GM12878 (cell line): Measurements from ENCODE around the gene GLRX5. TPM values are rescaled to one million over a fixed set of nuclear protein-coding genes. Genes with fewer than 3 reads are reported as not detected.

ENCODE experiments used
- ATAC-seq: fragments of 200-7000 bp; cut with Tn5 transposase; 3 replicates; pipeline ENCODE4 v1.9.1; 2020; ENCODE audit warnings: mild to moderate bottlenecking, moderate library complexity
- BruUV-seq: library from RNA; stranded (reverse); fragments of 400-500 nt; replicated peaks from 2 replicates; lab custom pipeline; 2021; lab: Mats Ljungman, UMichigan
- CTCF ChIA-PET: fragments of 300-600 bp; sonication (Branson Sonifier 250); formaldehyde crosslinking; extraction: SDS; loops from one replicate; lab custom pipeline; 2021; ENCODE audit warnings: inconsistent platforms; lab: Yijun Ruan, JAX
- POLR2A ChIA-PET: fragments of 350-600 bp; formaldehyde crosslinking; extraction: SDS; loops from one replicate; lab custom pipeline; 2021; ENCODE audit warnings: inconsistent platforms; lab: Charles Lee
- RAD21 ChIA-PET: fragments of 300-600 bp; sonication (Branson Sonifier 250); formaldehyde crosslinking; loops from one replicate; lab custom pipeline; 2023; ENCODE audit warnings: antibody characterized with exemption; ENCODE audit not compliant: unreplicated experiment; lab: Charles Lee
- SMC1A ChIA-PET: fragments of 300-600 bp; sonication (Branson Sonifier 250); formaldehyde crosslinking; loops from one replicate; lab custom pipeline; 2023; ENCODE audit not compliant: unreplicated experiment, uncharacterized antibody; lab: Charles Lee
- DNase-seq: peaks from one replicate; pipeline ENCODE4 v3.0.0-alpha.2; 2011; ENCODE audit warnings: low read depth, low spot score
- FAIRE-seq: peaks from 3 replicates; lab custom pipeline; 2011; peaks lifted over from hg19 to GRCh38; lab: Jason Lieb, UNC
- H2AFZ ChIP-seq: 2 replicates; pipeline ENCODE4 v1.6.0; 2011; ENCODE audit warnings: low read depth, low read length, control low read depth; ENCODE audit not compliant: control insufficient read depth
- H3K27ac ChIP-seq: 2 replicates; pipeline ENCODE4 v1.5.1; 2011; ENCODE audit warnings: control low read depth; ENCODE audit not compliant: control insufficient read depth, insufficient read depth
- H3K27me3 ChIP-seq, 2 experiments: replicated peaks in 1 of 2; 2 replicates each; pipeline versions ENCODE4 v1.6.0 to v1.6.1; 2011; ENCODE audit warnings: low read length in 1 of 2; ENCODE audit not compliant: control insufficient read depth in 2 of 2, insufficient read depth in 2 of 2
- H3K36me3 ChIP-seq, 2 experiments: 2 replicates each; pipeline ENCODE4 v1.5.1; 2011; ENCODE audit warnings: low read length in 1 of 2; ENCODE audit not compliant: control insufficient read depth in 2 of 2, insufficient read depth in 2 of 2
- H3K4me1 ChIP-seq: 2 replicates; pipeline ENCODE4 v1.6.1; 2011; ENCODE audit warnings: mild to moderate bottlenecking, low read length, moderate library complexity, mixed read lengths; ENCODE audit not compliant: control insufficient read depth, insufficient read depth
- H3K4me2 ChIP-seq: 2 replicates; pipeline ENCODE4 v1.6.0; 2011; ENCODE audit warnings: control low read depth; ENCODE audit not compliant: control insufficient read depth, insufficient read depth
- H3K4me3 ChIP-seq: fragments of 200-600 bp; sonication (generic); 2 replicates; pipeline ENCODE4 v1.5.1; 2016
- H3K79me2 ChIP-seq: 2 replicates; pipeline ENCODE4 v1.6.0; 2011; ENCODE audit warnings: low read length; ENCODE audit not compliant: control insufficient read depth, insufficient read depth
- H3K9ac ChIP-seq: 2 replicates; pipeline ENCODE4 v1.8.0; 2011; ENCODE audit warnings: low read length, control low read depth, mixed read lengths; ENCODE audit not compliant: control insufficient read depth, insufficient read depth
- H3K9me3 ChIP-seq: replicated peaks from 3 replicates; pipeline ENCODE4 v1.5.1; 2011; ENCODE audit warnings: mild to moderate bottlenecking, low read length; ENCODE audit not compliant: control insufficient read depth, insufficient read depth
- H4K20me1 ChIP-seq: 2 replicates; pipeline ENCODE4 v1.6.0; 2011; ENCODE audit not compliant: control insufficient read depth, insufficient read depth
- ATF7 ChIP-seq: fragments of 450-650 bp; IDR thresholded peaks from 2 replicates; pipeline ENCODE4 v1.6.1; 2016; ENCODE audit warnings: low read depth, mild to moderate bottlenecking
- CUX1 ChIP-seq: IDR thresholded peaks from 2 replicates; pipeline ENCODE4 v1.6.1; 2012; ENCODE audit warnings: improper control_type of control experiment, low read depth, low read length; ENCODE audit not compliant: insufficient replicate concordance
- E2F4 ChIP-seq: IDR thresholded peaks from 2 replicates; pipeline ENCODE4 v1.6.1; 2012; ENCODE audit warnings: low read depth, low read length, improper control_type of control experiment
- FOXK2 ChIP-seq: fragments of 450-650 bp; IDR thresholded peaks from 2 replicates; pipeline ENCODE4 v1.6.1; 2017; ENCODE audit warnings: mild to moderate bottlenecking, moderate library complexity
- HDAC2 ChIP-seq: fragments of 200-600 bp; sonication (generic); IDR thresholded peaks from 2 replicates; pipeline ENCODE4 v1.6.1; 2017
- MYC ChIP-seq: IDR thresholded peaks from 2 replicates; pipeline ENCODE4 v1.6.1; 2011; ENCODE audit warnings: mild to moderate bottlenecking, low read length, moderate library complexity, inconsistent platforms; ENCODE audit not compliant: insufficient read depth, insufficient replicate concordance, insufficient read length, severe bottlenecking
- NRF1 ChIP-seq: conservative IDR thresholded peaks from 2 replicates; pipeline ENCODE4 v1.6.1; 2011; ENCODE audit warnings: mild to moderate bottlenecking, low read depth, low read length, improper control_type of control experiment
- POLR2A ChIP-seq: IDR thresholded peaks from 2 replicates; pipeline ENCODE4 v1.6.1; 2011; ENCODE audit warnings: low read depth, mild to moderate bottlenecking, low read length
- SMC3 ChIP-seq: IDR thresholded peaks from 2 replicates; pipeline ENCODE4 v1.6.1; 2011; ENCODE audit warnings: low read length, improper control_type of control experiment, borderline replicate concordance
- TCF7 ChIP-seq: IDR thresholded peaks from 2 replicates; pipeline ENCODE4 v1.6.1; 2014; ENCODE audit warnings: antibody characterized with exemption, borderline replicate concordance
- ZBTB4 ChIP-seq: fragments of 450-650 bp; formaldehyde crosslinking; IDR thresholded peaks from 2 replicates; pipeline ENCODE4 v1.4.0; 2022; ENCODE audit warnings: mild to moderate bottlenecking, moderate library complexity
- WGBS: methylation state at CpG from one replicate; pipeline ENCODE4 v1.1.6; 2016; ENCODE audit warnings: low lambda C conversion rate; ENCODE audit not compliant: insufficient replicate concordance, insufficient coverage; ENCODE audit errors: missing lambda C conversion rate; 5-methylcytosine and 5-hydroxymethylcytosine counted together
- in situ Hi-C: fragments of 300-500 bp; cut with MboI; formaldehyde crosslinking; loops from 9 replicates; pipeline ENCODE4 v1.14.3; 2018; ENCODE audit warnings: mixed read lengths
- intact Hi-C: fragments of 100-400 bp; cut with micrococcal nuclease; formaldehyde crosslinking; loops from one replicate; pipeline ENCODE4 v1.14.2; 2022; ENCODE audit not compliant: unreplicated experiment
- polyA plus RNA-seq, 11 experiments: library from polyadenylated mRNA; depleted of rRNA in 4 of 11; unstranded in 6 of 11; stranded (reverse) in 5 of 11; fragments of >200 nt; fragmentation: Nextera tagmentation in 4 of 11; fragmentation: Illumina TruSeq in 1 of 11; extraction: Ambion mirVana in 4 of 11; extraction: Trizol in 1 of 11; gene quantifications; 1 replicate in 1 of 11; 2 replicates in 10 of 11; pipeline versions ENCODE4 v1.2.1 to v1.2.3, GENCODE V29; 2011 to 2016; ENCODE audit warnings: inconsistent platforms in 2 of 11, missing spikeins in 2 of 11, low read depth in 1 of 11
- total RNA-seq, 4 experiments: library from RNA; depleted of rRNA in 3 of 4; stranded (reverse); fragments of >200 nt in 3 of 4; fragmentation: Illumina TruSeq in 1 of 4; extraction: Trizol in 1 of 4; gene quantifications; 2 replicates each; pipeline versions ENCODE4 v1.2.1 to v1.2.3, GENCODE V29; 2013 to 2021
- TF ChIP-seq, protein P1 (sequence below): fragments of 450-650 bp; IDR thresholded peaks from 2 replicates; pipeline ENCODE4 v1.6.1; 2017; ENCODE audit warnings: mild to moderate bottlenecking, low read depth, inconsistent platforms; ENCODE audit not compliant: poor library complexity, severe bottlenecking

Gene GLRX5
- total and polyA plus RNA-seq, 10 of the 15 experiments (the other 5 are each of a cell fraction or from before 2014, with no cell fraction given): 12.8 to 139 (median 55.4) TPM

DNA sequence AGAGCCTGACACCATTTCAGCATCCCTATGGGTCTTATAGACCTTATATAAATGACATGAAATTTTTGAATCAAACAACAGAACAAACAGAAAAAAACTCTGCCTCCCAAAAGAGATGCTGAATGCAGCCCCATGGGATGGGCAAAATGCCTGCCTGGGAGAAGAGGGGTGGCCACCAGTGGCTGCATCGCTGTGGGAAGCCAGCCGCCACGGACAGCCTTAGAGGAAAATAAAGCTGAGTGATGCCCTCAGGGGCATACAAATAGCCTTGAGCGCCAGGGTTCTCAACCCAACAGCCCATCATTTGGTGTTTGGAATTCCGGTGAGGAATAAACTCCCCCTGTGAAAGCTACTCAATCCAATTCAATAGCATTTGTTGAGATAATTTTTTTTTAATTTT is 41.3 kb upstream of the GLRX5 start:
- Histone ChIP-seq H3K4me2 (no peak overlapping the region), H3K4me1 (peaks cover 52% of the 10 kb centered on the region), H3K36me3 (peaks cover 0 to 3% of the 10 kb centered on the region in 2 experiments; a peak in 2 of 4 replicates), H3K9ac (no peak overlapping the region), H3K27ac (no peak overlapping the region), H3K79me2 (peaks cover 83% of the 10 kb centered on the region), H3K9me3 (no peaks in the 10 kb centered on the region; the same call in 1 of the 3 replicates), H3K27me3 (no peaks in the 10 kb centered on the region), H4K20me1 (no peaks in the 10 kb centered on the region), H2AFZ (no peak overlapping the region), H3K4me3 (no peak overlapping the region)
- no TSS peak for BruUV-seq
- POLR2A ChIA-PET: interaction anchor here (0.5 to 17.4 kb wide), 8 partner anchors 9 to 82 kb away, joined by 3 to 276 read pairs (median 4); partner anchors contain the start of gene SYNE3
- 98% methylated on average over 5 of the region's 5 CpGs for WGBS
- CTCF ChIA-PET: interaction anchor here (0.8 to 6.0 kb wide), 7 partner anchors 8 to 51 kb away, joined by 3 to 36 read pairs (median 5); partner anchors contain the start of gene SYNE3
- RAD21 ChIA-PET: interaction anchor here (0.8 to 6.5 kb wide), 5 partner anchors 9 to 30 kb away, joined by 3 to 49 read pairs (median 4); partner anchors contain the start of gene SYNE3
- intact Hi-C loops: no loop called here
- DNase-seq: no peak
- FAIRE-seq: no peak
- ATAC-seq: no peak
- SMC1A ChIA-PET: interaction anchor here (0.6 to 8.8 kb wide), 12 partner anchors 10 to 67 kb away, joined by 3 to 69 read pairs (median 4); partner anchors contain the start of gene SYNE3
- in situ Hi-C loops: no loop called here
- TF ChIP-seq ATF7 (no peak), FOXK2 (no peak), POLR2A (no peak), CUX1 (no peak), SMC3 (no peak), E2F4 (no peak), NRF1 (no peak), ZBTB4 (CRISPR knock-in tag) (no peak), HDAC2 (no peak), TCF7 (no peak), MYC (no peak)
- TF ChIP-seq, protein P1, sequence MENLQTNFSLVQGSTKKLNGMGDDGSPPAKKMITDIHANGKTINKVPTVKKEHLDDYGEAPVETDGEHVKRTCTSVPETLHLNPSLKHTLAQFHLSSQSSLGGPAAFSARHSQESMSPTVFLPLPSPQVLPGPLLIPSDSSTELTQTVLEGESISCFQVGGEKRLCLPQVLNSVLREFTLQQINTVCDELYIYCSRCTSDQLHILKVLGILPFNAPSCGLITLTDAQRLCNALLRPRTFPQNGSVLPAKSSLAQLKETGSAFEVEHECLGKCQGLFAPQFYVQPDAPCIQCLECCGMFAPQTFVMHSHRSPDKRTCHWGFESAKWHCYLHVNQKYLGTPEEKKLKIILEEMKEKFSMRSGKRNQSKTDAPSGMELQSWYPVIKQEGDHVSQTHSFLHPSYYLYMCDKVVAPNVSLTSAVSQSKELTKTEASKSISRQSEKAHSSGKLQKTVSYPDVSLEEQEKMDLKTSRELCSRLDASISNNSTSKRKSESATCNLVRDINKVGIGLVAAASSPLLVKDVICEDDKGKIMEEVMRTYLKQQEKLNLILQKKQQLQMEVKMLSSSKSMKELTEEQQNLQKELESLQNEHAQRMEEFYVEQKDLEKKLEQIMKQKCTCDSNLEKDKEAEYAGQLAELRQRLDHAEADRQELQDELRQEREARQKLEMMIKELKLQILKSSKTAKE: no peak
